H9 (cell line): Measurements from ENCODE around the gene TMEM175. TPM values are rescaled to one million over a fixed set of nuclear protein-coding genes. Genes with fewer than 3 reads are reported as not detected.

Source experiments
- DNase-seq: peaks from one replicate; pipeline ENCODE4 v3.0.0-alpha.2; 2017
- H2AFZ ChIP-seq: one replicate; pipeline ENCODE4 v1.6.1; 2013; ENCODE audit warnings: mild to moderate bottlenecking, low read length, control low read depth, moderate library complexity
- H2AK5ac ChIP-seq: 2 replicates; pipeline ENCODE4 v1.6.1; 2013; ENCODE audit warnings: low read length, control low read depth, mixed read lengths; ENCODE audit not compliant: insufficient read length
- H2BK120ac ChIP-seq: one replicate; pipeline ENCODE4 v1.6.1; 2013; ENCODE audit warnings: low read depth, mild to moderate bottlenecking, low read length, control low read depth, inconsistent platforms; ENCODE audit not compliant: poor library complexity, severe bottlenecking
- H2BK12ac ChIP-seq: 2 replicates; pipeline ENCODE4 v1.6.1; 2013; ENCODE audit warnings: low read length, control low read depth, mixed read lengths, low read depth; ENCODE audit not compliant: insufficient read length
- H2BK15ac ChIP-seq: 2 replicates; pipeline ENCODE4 v1.6.1; 2013; ENCODE audit warnings: low read depth, low read length, control low read depth
- H2BK20ac ChIP-seq: one replicate; pipeline ENCODE4 v1.6.1; 2013; ENCODE audit warnings: low read depth, mild to moderate bottlenecking, low read length, control low read depth, inconsistent platforms; ENCODE audit not compliant: poor library complexity, severe bottlenecking
- H2BK5ac ChIP-seq: 2 replicates; pipeline ENCODE4 v1.6.1; 2013; ENCODE audit warnings: low read length, control low read depth, mixed read lengths; ENCODE audit not compliant: insufficient read length
- H3K14ac ChIP-seq: 2 replicates; pipeline ENCODE4 v1.6.1; 2013; ENCODE audit warnings: low read length, control low read depth; ENCODE audit not compliant: insufficient read depth
- H3K18ac ChIP-seq: 2 replicates; pipeline ENCODE4 v1.6.1; 2013; ENCODE audit warnings: low read depth, mild to moderate bottlenecking, mixed read lengths, low read length, control low read depth; ENCODE audit not compliant: insufficient read length
- H3K23ac ChIP-seq: 2 replicates; pipeline ENCODE4 v1.6.1; 2013; ENCODE audit warnings: low read length, control low read depth, mixed read lengths, low read depth; ENCODE audit not compliant: insufficient read length
- H3K23me2 ChIP-seq: 2 replicates; pipeline ENCODE4 v1.6.1; 2013; ENCODE audit warnings: low read depth, mild to moderate bottlenecking, mixed read lengths, low read length, control low read depth; ENCODE audit not compliant: insufficient read length, poor library complexity, severe bottlenecking
- H3K27ac ChIP-seq: 2 replicates; pipeline ENCODE4 v1.5.1; 2013; ENCODE audit warnings: low read length, control low read depth, mixed read lengths, low read depth; ENCODE audit not compliant: insufficient read length
- H3K27me3 ChIP-seq: 2 replicates; pipeline ENCODE4 v1.6.1; 2013; ENCODE audit warnings: low read length, control low read depth, inconsistent platforms; ENCODE audit not compliant: insufficient read depth
- H3K4ac ChIP-seq: 2 replicates; pipeline ENCODE4 v1.6.1; 2013; ENCODE audit warnings: low read depth, mild to moderate bottlenecking, control low read depth, inconsistent platforms, low read length, moderate library complexity
- H3K4me1 ChIP-seq: 2 replicates; pipeline ENCODE4 v1.6.1; 2013; ENCODE audit warnings: low read length, control low read depth, inconsistent platforms; ENCODE audit not compliant: insufficient read depth
- H3K4me2 ChIP-seq: 2 replicates; pipeline ENCODE4 v1.6.1; 2013; ENCODE audit warnings: low read length, control low read depth, mixed read lengths; ENCODE audit not compliant: insufficient read length, insufficient read depth
- H3K56ac ChIP-seq: 2 replicates; pipeline ENCODE4 v1.6.1; 2013; ENCODE audit warnings: low read depth, mild to moderate bottlenecking, mixed read lengths, low read length, control low read depth; ENCODE audit not compliant: insufficient read length
- H3K79me1 ChIP-seq: 2 replicates; pipeline ENCODE4 v1.6.1; 2013; ENCODE audit warnings: low read depth, mild to moderate bottlenecking, moderate library complexity, low read length, control low read depth, inconsistent platforms; ENCODE audit not compliant: insufficient read depth, poor library complexity, severe bottlenecking
- H3K79me2 ChIP-seq: 2 replicates; pipeline ENCODE4 v1.6.1; 2013; ENCODE audit warnings: low read length, control low read depth, inconsistent platforms; ENCODE audit not compliant: insufficient read depth
- H3K9ac ChIP-seq: 2 replicates; pipeline ENCODE4 v1.6.1; 2013; ENCODE audit warnings: low read length, control low read depth, mixed read lengths; ENCODE audit not compliant: insufficient read length; ENCODE audit errors: extremely low read depth
- H3K9me3 ChIP-seq: one replicate; pipeline ENCODE4 v1.6.1; 2013; ENCODE audit warnings: low read depth, low read length, inconsistent platforms; ENCODE audit not compliant: control insufficient read depth
- H3T11ph ChIP-seq: one replicate; pipeline ENCODE4 v1.6.1; 2013; ENCODE audit warnings: mild to moderate bottlenecking, low read length, control low read depth, inconsistent platforms
- H4K20me1 ChIP-seq: one replicate; pipeline ENCODE4 v1.6.1; 2013; ENCODE audit not compliant: control insufficient read depth, insufficient read length, insufficient read depth
- H4K5ac ChIP-seq: 2 replicates; pipeline ENCODE4 v1.6.1; 2013; ENCODE audit warnings: low read depth, mild to moderate bottlenecking, mixed read lengths, low read length, control low read depth; ENCODE audit not compliant: insufficient read length
- H4K8ac ChIP-seq: replicated peaks from 2 replicates; pipeline ENCODE4 v1.6.1; 2013; ENCODE audit warnings: low read length, control low read depth, mixed read lengths, low read depth; ENCODE audit not compliant: insufficient read length
- H4K91ac ChIP-seq: 2 replicates; pipeline ENCODE4 v1.6.1; 2013; ENCODE audit warnings: low read depth, mild to moderate bottlenecking, moderate library complexity, mixed read lengths, low read length, control low read depth; ENCODE audit not compliant: insufficient read length
- H3K27ac Mint-ChIP-seq, 3 experiments: 2 replicates in 2 of 3; 3 replicates in 1 of 3; pipeline ENCODE4 v1.8.0; 2020 to 2021; ENCODE audit warnings: mixed read lengths in 3 of 3, mild to moderate bottlenecking in 1 of 3, moderate library complexity in 1 of 3
- H3K27me3 Mint-ChIP-seq: 2 replicates; pipeline ENCODE4 v1.8.0; 2021; ENCODE audit warnings: low read depth, mild to moderate bottlenecking, moderate library complexity, mixed read lengths
- H3K36me3 Mint-ChIP-seq, 3 experiments: 2 replicates in 2 of 3; 3 replicates in 1 of 3; pipeline ENCODE4 v1.8.0; 2020 to 2021; ENCODE audit warnings: low read depth in 3 of 3, mixed read lengths in 3 of 3; ENCODE audit not compliant: insufficient read depth in 1 of 3
- H3K4me1 Mint-ChIP-seq, 2 experiments: 2 replicates each; pipeline ENCODE4 v1.8.0; 2020; ENCODE audit warnings: mixed read lengths in 2 of 2
- H3K4me3 Mint-ChIP-seq, 2 experiments: 2 replicates in 1 of 2; 3 replicates in 1 of 2; pipeline ENCODE4 v1.8.0; 2020 to 2021; ENCODE audit warnings: mild to moderate bottlenecking in 2 of 2, mixed read lengths in 2 of 2, moderate library complexity in 1 of 2
- H3K9me3 Mint-ChIP-seq, 2 experiments: 2 replicates in 1 of 2; 3 replicates in 1 of 2; pipeline ENCODE4 v1.8.0; 2020; ENCODE audit warnings: mild to moderate bottlenecking in 2 of 2, mixed read lengths in 2 of 2, moderate library complexity in 1 of 2
- CTCF ChIP-seq: fragments of 200-600 bp; sonication (generic); conservative IDR thresholded peaks from 3 replicates; pipeline ENCODE4 v1.8.0; 2021; ENCODE audit warnings: antibody characterized with exemption, mild to moderate bottlenecking
- WGBS: extraction: QIAGEN DNeasy Blood & Tissue Kit; methylation state at CpG from one replicate; pipeline ENCODE4 v1.1.7; 2013; ENCODE audit warnings: missing lambda C conversion rate, low lambda C conversion rate, mixed read lengths; ENCODE audit not compliant: insufficient read length; ENCODE audit errors: extremely low coverage; 5-methylcytosine and 5-hydroxymethylcytosine counted together
- total RNA-seq: library from RNA; stranded (reverse); gene quantifications from 2 replicates; pipeline ENCODE4 v1.2.1, GENCODE V29; 2021

The TMEM175 gene
- total RNA-seq, 1 experiment from 2014 or later: 6.4 TPM

GRCh38 chr4:914531-914930 lies 17.7 kb upstream of the TMEM175 start:
- no peaks in the 10 kb centered on the region for H3K4me1 ChIP-seq
- H2BK12ac ChIP-seq: no peak overlapping the region
- H2BK5ac ChIP-seq: no peak overlapping the region
- H4K5ac ChIP-seq: no peak overlapping the region
- Mint-ChIP-seq H3K4me1 (peaks cover 6 to 7% of the 10 kb centered on the region in 2 experiments), H3K9me3 (no peaks in the 10 kb centered on the region), H3K4me3 (no peak overlapping the region), H3K27me3 (no peaks in the 10 kb centered on the region; the same call in 1 of the 2 replicates), H3K27ac (peak overlapping the region in 2 of 3 experiments; percentile 0 to 68; a peak in 1 of 7 replicates), H3K36me3 (peaks cover 2 to 19% (median 19%) of the 10 kb centered on the region in 3 experiments; a peak in 5 of 7 replicates)
- H2AFZ ChIP-seq: no peak overlapping the region
- H4K8ac ChIP-seq: no peak overlapping the region
- no peak overlapping the region for H2BK20ac ChIP-seq
- TF ChIP-seq CTCF: no peak
- no peak overlapping the region for H2AK5ac ChIP-seq
- H3K23me2 ChIP-seq: no peaks in the 10 kb centered on the region
- H3K79me2 ChIP-seq: peaks cover 9% of the 10 kb centered on the region; the same call in 1 of the 2 replicates
- H3K9me3 ChIP-seq: no peaks in the 10 kb centered on the region
- H2BK120ac ChIP-seq: no peak overlapping the region
- H3K23ac ChIP-seq: no peak overlapping the region
- H3K14ac ChIP-seq: peak overlapping the region; percentile 2; the same call in 1 of the 2 replicates
- H3K56ac ChIP-seq: no peak overlapping the region
- DNase-seq: peak; percentile 23
- peaks cover 9% of the 10 kb centered on the region for H3K79me1 ChIP-seq
- H3K4ac ChIP-seq: no peak overlapping the region
- H3K27me3 ChIP-seq: no peaks in the 10 kb centered on the region
- H3T11ph ChIP-seq: no peak overlapping the region
- H2BK15ac ChIP-seq: no peak overlapping the region
- H4K20me1 ChIP-seq: no peaks in the 10 kb centered on the region
- H3K9ac ChIP-seq: no peak overlapping the region
- H3K4me2 ChIP-seq: no peak overlapping the region
- no CpG with 5 or more reads among the region's 21 CpGs for WGBS
- H3K27ac ChIP-seq: no peak overlapping the region
- H4K91ac ChIP-seq: no peak overlapping the region
- no peak overlapping the region for H3K18ac ChIP-seq
